SKM-1 (cell line): ENCODE measurements around the gene C3.
"Not testable (repeated sequence)": the region's sequence is repeated elsewhere in the genome, so short reads cannot be mapped to it uniquely, and the experiment has no call there.

ENCODE experiments used
- DNase-seq: peaks from one replicate; lab custom pipeline; 2025; ENCODE audit not compliant: unreplicated experiment; lab: John Stamatoyannopoulos, UW

C3 gene

DNA sequence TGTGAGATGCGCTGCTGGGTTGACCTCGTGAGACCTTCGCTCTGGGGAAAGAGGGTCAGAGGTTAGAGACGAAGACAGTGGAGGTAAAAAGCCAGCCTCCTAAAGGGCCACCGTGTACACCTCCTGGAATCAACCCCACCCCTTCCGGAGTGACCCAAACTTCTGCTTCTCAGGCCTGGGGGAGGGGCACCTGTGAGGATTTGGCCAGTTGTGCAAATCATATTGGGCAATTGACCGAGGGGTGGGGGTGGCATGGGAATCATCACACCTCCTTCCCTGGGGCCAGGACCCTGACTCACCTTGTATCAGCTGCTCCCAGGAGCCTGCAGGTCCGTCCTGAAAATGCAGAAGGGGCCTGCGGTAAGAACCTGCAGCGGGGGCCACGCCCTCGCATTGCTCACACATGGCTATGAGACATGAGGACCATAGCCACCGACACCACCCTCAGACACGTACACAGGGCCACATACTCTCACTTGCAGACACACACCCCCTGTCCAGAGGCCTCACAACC is 53.3 kb downstream of the C3 start:
- peak; percentile 67 for DNase-seq

DNA sequence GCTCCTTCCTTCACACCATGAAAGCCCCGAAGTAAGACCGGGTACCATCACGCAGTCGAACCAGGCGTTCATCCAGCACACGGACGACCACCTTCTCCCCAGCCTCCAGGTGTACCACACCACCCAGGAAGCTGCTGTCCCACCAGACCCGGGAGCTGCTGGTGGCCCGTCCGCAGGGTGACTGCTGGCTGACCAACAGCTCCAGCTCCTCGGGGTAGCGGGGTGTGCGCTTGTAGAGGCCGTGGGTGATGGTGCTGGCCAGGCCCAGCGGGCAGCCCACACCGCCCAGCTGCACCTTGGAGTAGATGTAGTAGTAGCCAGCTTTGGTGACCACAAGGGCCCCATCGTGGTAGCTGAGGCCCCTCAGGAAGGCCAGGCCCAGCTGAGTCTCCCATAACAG is 55.5 kb downstream of the C3 start:
- DNase-seq: no peak

DNA sequence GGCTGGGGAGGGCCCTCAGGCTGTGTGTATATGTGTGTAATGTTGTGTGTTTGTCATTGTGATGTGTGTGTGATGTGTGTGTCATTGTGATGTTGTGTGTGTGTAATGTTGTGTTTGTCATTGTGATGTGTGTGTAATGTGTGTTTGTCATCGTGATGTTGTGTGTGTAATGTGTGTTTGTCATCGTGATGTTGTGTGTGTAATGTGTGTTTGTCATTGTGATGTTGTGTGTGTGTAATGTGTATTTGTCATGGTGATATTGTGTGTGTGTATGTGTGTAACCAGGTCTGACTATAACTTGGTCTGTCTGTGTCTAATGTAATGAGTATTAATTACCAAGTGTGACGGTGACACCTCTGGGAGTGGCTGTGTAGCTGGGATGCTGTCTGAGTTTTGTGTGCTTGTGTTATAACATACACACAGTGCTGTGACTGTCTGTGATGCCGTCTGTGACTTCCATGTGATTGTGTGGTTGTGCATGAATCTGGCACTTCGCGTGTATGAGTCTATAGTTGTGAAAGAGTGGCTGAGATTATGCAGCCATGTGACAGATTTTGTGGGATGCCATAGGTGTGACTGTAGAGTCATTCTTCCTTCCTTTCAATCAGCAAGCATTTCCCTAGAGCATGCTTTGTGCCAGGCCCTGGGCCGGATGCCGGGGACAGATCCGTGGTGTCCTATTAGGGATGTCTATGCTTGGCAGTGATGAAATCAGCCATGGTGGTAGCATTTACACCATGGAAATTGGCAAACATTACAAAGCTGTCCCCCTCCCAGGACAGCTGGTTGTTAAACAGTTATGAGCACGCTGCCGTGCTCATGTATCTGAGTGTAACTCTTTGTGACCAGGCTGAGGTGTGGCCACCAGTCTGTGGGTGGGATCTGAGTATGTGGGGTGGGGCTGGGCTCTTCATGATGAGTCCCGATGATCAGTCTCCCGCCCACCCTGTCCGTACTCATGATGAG is 56.9 kb downstream of the C3 start:
- no peak for DNase-seq

DNA sequence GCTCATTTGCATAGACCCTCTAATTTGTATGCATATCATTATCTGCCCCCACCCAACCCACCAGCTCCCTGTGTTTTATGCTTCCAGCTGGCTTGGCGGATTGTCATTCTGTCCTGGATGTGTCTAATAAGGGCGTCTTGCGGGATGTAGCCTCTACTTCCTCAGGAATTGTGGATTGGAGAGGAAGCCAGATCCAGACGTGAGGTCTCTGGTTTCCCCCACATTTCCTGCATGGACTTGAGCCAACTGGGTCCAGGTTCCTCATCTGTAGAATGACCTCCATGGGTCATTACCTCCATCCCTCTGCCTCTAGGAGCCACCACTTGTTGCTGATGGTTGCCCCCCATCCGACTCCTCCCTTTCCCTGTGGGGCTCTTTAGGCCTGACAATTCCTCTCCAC is 57.7 kb downstream of the C3 start:
- DNase-seq: no peak

DNA sequence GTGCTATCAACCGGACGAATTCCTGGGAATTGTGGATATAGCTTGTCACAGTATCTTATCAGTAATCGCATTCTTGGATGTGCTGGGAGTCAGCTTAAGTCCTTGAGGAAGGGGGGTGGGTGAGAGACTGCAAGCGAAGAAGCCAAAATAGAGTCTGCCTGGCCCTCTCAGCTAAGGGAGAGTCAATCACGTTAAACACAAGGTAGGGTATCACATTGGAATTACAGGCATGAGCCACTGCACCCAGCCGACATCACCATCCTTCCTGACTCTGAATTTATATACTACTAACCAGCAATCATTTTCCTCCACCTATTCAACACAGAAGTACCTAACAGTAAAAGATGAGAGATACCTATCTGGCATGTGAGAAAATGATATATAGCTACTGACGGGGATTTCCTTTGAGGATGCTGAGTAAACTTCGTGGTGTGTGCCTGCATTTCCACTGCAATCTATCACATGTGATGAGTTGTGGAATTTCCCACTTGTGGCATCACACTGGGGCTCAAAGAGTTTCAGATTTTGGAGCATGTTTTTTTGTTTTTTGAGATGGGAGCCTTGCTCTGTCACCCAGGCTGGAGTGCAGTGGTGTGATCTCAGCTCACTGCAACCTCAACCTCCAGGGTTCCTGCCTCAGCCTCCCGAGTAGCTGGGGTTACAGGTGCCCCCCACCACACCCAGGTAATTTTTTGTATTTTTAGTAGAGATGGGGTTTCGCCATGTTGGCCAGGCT is 58.8 kb downstream of the C3 start:
- not testable (repeated sequence) for DNase-seq

DNA sequence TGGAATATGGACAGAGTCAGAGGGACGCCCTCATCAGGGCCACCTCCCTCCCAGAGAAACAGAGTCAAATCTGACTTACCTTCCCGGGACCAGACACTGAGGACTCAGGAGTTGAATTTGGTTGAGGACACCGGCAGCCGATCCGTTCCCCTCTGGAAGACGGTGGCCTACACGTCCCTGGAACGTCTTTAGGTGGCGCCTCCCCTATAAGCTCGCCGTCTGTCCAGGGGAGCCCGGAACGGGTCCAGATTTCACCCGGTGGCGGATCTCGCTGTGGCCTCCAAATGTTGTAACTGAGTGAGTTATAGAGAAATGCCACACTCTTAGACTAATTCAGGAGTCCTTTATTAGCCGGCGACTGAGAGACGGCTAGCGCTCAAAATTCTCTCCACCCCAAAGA is 59.5 kb downstream of the C3 start:
- no peak for DNase-seq

DNA sequence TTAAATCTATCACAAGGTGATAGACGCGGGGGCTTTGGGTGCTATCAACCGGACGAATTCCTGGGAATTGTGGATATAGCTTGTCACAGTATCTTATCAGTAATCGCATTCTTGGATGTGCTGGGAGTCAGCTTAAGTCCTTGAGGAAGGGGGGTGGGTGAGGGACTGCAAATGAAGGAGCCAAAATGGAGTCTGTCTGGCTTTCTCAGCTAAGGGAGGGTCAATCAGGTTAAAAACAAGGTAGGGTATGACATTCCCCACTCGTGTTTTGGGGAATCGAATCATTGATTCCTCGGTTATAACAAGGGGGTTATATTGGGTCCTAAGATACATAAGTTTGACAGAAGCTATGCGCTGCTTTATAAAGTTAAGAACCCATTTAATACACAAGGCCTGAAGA is 64.1 kb downstream of the C3 start:
- not testable (repeated sequence) for DNase-seq

DNA sequence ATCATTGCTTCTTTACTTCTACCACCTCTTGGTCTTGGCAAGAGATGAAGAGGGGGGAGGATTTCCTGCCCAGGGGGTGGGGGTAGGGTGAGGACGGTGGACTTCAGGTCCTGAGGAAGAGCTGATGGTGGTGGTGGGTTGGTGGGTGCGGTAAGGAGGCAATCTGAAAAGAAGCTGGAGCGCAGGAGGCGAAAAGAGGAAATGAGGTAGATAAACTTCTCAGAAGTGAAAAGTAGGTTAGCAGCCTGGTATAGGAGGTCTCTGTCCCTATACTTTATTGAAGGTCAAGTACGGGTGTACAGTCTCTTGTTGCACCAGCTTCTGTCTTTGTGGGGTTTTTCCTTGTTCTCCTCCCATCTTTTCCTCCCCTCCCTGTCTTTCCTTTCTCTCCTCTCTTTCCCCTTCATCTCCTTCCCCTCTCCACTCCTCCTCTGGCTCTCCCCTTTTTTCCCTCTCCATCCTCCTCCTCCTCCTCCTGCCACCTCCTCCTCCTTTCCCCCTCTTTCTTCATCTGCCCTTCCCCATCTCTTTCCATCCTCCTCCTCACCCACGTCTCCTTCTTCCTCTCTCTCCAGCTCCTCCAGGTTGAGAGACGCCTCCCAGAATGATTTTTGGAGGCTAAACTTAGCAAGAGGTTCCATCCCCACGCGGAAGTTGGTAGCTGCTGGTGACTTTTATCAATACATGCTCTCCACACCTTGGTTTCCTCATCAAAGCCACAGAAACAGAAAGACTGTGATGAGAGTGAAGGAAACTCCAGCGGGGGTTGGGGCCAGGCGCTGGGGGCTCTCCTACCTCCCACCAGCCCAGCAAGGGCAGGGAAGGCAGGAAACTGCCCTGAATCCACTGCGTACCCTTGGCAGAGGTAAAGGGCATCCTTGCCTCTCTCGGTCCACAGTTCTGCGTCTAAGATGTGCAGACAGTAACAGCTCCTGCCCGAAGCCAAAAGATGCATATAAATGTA is 65.8 kb downstream of the C3 start:
- no peak for DNase-seq

DNA sequence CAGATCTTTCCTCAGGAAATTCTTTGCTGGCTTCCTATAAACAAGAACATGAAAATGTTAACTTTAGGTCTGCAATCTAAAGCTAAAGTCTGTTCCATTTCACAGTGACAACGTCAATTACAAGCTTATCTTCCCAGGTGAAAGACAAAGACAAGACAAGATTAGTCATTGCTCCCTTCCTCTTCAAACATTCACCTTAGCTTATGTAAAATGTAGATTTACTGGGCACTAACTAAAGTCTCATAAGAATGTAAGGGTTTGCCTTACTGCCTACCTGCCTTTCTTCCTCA is 67.7 kb downstream of the C3 start:
- DNase-seq: no peak

DNA sequence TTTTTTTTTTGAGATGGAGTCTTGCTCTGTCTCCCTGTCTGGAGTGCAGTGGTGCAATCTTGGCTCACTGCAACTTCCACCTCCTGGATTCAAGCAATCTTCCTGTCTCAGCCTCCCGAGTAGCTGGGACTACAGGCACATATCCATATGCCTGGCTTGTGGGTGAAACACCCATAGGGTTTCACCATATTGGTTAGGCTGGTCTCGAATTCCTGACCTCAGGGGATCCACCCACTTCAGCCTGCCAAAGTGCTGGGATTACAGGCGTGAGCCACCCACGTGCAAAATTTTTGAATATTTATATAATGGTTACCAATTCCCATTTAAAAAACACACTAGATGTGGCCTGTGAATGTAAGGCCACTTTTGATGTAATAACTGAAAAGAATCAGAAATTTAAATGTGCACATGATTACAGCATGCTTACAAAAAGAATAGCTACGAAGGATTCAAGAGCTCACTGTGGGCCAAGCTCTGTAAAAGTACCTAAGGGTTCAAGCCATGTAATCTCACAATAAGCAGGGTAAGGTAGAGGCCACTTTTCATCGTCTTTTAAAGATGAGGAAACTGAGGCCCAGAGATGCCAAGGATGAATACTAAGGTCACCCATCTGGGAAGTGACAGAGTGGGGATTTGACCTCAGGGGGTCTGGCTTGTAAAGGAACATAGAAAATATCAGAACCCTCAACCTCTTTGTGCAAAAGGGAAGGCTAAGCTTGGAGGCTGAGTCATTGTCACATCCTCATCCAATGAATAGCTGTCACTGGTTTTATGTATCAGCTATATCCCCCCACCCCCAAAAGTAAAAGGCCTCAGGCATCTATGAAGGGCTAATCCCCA is 68.3 kb downstream of the C3 start:
- no peak for DNase-seq

DNA sequence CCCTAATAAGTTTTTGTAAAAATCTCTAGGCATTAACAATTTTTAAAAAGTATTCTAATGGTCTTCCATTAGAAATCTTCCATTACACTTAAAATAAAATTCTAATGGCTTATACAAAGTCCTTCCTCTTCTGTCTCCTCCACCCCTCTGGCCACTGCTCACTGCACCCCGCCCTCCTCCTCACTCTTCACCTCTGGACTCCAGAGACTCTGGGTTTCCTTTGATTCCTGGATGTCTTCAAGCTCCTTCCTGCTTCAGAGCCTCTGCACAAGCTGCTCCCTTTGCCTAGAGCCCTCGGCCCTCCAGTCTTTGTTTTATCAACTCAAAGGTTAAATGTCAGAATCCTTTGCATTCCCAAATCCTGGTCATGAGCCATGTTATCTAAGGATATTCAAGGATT is 71.3 kb downstream of the C3 start:
- no peak for DNase-seq

DNA sequence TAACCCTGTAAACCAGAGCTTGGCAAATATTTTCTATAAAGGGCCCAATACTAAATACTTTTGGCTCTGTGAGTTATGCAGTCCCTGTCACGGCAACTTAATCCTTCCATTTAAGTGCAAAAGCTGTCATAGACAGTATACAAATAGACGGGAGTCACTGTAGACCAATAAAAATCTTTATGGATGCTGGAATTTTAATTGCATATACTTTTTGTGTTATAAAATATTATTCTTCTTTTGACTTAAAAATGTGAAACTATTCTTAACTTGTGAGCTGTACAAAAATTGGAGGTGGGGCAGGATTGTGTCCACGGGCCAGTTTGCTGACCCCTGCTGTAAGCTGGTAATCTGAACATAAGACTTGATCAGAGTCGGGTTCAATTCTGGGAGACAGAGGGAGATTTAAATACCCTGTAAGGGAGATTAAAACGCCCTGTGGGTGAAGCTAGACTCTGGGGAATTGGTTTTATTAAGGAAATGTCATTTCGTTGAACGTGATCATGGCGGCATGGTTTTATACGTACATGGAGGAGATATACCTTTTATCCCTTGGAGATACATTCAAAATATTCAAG is 72.2 kb downstream of the C3 start:
- no peak for DNase-seq

DNA sequence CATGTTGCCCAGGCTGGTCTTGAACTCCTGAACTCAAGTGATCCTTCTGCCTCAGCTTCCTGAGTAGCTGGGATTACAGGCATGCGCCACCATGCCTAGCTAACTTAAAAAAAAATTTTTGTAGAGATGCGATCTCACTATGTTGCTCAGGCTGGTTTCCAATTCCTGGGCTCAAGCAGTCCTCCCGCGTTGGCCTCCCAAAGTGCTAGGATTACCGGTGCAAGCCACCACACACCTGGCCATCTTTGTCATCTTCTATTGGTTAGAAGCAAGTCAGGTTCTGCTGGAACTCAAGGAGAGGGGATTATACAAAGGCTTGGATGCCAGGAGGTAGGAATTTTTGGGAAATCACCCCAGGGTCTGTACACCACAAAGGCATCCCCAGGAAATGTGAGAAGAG is 75.7 kb downstream of the C3 start:
- DNase-seq: no peak

DNA sequence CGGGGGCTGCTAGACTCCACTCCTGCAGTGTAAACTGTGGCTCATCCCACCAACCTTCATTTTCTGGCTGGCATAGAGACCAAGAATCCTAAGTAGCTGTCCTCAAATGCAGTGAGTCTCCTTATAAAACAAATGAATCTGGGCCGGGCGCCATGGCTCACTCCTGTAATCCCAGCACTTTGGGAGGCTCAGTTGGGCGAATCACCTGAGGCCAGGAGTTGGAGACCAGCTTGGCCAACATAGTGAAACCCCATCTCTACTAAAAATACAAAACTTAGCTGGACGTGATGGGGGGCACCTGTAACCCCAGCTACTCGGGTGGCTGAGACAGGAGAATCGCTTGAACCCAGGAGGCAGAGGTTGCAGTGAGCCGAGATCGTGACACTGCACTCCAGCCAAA is 80.1 kb downstream of the C3 start:
- DNase-seq: not testable (repeated sequence)

DNA sequence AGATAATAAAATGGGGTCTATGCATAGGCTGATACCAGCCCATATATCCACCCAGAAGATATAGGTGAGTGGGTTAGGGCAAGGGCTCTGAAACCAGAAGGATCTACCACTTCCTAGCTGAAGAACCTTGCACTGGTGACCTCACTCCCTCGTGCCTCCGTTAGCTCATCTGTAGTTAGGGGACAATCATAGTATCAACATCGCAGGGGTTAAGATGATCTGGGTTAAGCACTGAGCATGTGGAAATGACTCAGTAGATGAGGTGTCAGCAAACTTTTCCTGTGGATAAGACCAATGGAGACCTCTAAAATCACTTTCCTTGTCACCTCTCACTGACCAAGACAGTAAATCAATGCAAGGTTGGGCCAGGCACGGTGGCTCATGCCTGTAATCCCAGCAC is 81.0 kb downstream of the C3 start:
- DNase-seq: no peak

DNA sequence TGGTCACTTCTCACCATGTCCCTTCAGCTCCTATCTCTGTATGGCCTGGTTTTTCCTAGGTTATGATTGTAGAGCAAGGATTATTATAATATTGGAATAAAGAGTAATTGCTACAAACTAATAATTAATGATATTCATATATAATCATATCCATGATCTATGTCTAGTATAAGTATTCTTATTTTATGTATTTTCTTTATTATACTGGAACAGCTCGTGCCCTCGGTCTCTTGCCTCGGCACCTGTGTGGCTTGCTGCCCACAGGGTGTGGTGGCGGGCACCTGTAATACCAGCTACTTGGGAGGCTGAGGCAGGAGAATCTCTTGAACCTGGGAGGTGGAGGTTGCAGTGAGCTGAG is 87.0 kb downstream of the C3 start:
- DNase-seq: not testable (repeated sequence)

DNA sequence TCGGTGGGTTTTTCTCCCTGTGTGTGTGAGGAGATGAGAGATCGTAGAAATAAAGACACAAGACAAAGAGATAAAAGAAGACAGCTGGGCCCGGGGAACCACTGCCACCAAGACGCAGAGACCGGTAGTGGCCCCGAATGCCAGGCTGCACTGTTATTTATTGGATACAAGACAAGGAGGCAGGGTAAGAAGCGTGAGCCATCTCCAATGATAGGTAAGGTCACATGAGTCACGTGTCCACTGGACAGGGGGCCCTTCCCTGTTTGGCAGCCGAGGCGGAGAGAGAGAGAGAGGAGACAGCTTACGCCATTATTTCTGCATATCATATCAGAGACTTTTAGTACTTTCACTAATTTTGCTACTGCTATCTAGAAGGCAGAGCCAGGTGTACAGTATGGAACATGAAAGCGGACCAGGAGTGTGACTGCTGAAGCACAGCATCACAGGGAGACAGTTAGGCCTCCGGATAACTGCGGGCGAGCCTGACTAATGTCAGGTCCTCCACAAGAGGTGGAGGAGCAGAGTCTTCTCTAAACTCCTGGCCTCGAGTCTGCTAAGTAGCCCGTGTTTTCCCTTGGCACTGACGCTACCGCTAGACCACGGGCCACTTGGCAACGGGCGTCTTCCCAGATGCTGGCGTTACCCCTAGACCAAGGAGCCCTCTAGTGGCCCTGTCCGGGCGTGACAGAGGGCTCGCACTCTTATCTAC is 87.5 kb downstream of the C3 start:
- peak; percentile 13 for DNase-seq

DNA sequence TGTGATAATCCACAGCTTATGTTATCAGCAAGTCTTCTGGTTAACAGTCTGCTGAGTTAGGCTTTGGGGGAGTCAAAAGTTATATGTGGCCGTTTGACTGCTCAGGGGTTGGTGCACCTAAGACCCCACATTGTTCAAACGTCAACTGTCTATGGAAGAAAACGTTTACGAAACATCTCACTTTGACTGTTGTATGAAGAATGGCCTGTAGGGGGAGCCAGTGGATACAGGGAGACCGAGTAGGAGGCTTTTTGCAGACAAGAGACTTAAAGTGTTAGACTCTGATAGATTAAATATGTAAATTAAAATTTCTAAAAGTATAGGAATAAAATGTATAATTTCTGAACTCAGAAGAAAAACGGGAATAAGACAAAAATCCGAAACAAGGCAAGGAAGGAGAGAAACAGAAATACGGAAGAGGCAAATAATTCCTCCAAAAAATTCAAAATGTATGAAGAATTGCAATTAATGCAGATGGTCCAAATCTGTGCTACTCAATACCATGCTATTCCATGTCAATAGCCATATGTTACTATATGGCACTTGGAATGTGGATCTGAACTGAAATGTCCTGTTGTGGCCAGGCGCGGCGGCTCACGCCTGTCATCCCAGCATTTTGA is 88.3 kb downstream of the C3 start:
- DNase-seq: peak; percentile 66
